Activated naive CD8-positive, alpha-beta T cell treated with anti-CD3 and anti-CD28 coated beads, Interleukin-2, amount 10 ng/mL, durations not matched to agents 7 days and 5 days (primary cell): Measurements from ENCODE around the gene TRIL. TPM values are rescaled to one million over a fixed set of nuclear protein-coding genes. Genes with fewer than 3 reads are reported as not detected.

Experiments
- ATAC-seq: fragments of 150-1000 bp; cut with Tn5 transposase; one replicate; pipeline ENCODE4 v1.10.0; 2021; ENCODE audit warnings: low read depth, moderate library complexity
- POLR2A ChIA-PET: fragments of 350-600 bp; sonication (Branson Sonifier 250); formaldehyde crosslinking; loops from one replicate; lab custom pipeline; 2021; ENCODE audit warnings: antibody characterized with exemption; lab: Charles Lee
- DNase-seq: peaks from one replicate; pipeline ENCODE4 v3.0.0; 2021
- H3K27ac Mint-ChIP-seq: one replicate; pipeline ENCODE4 v1.8.0; 2022; ENCODE audit warnings: mild to moderate bottlenecking, mixed read lengths
- H3K27me3 Mint-ChIP-seq: one replicate; pipeline ENCODE4 v1.8.0; 2022; ENCODE audit warnings: mild to moderate bottlenecking, moderate library complexity, mixed read lengths
- H3K36me3 Mint-ChIP-seq: one replicate; pipeline ENCODE4 v1.8.0; 2021; ENCODE audit warnings: mild to moderate bottlenecking, mixed read lengths
- H3K4me1 Mint-ChIP-seq: one replicate; pipeline ENCODE4 v1.8.0; 2021; ENCODE audit warnings: mixed read lengths
- H3K4me3 Mint-ChIP-seq: one replicate; pipeline ENCODE4 v1.8.0; 2022; ENCODE audit warnings: mild to moderate bottlenecking, moderate library complexity, mixed read lengths
- H3K9me3 Mint-ChIP-seq: one replicate; pipeline ENCODE4 v1.8.0; 2021; ENCODE audit warnings: mixed read lengths
- total RNA-seq, 2 experiments: library from RNA; stranded (reverse); gene quantifications; one replicate each; pipeline ENCODE4 v1.2.3, GENCODE V29; 2021

Gene TRIL
- total RNA-seq, 2 experiments from 2014 or later = not detected

DNA sequence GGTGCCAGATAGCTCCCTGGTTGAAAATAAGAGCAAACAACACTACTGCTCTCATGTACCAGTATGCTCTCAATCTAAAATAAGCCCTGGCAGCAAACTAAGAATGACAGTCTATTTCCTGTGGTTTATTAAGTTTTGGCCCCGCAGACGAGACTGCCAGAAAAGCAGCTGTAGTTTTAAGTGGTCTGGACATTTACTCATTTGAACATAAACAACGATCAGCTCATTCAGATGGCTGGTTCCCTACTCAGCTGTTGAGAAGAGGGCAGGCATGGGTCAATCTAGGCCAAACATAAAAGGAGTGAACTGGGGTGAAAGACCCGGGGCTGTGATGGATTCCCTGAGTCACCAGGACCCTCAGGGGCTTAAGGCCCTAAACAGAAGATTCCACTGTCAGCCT lies 4.5 kb downstream of the TRIL start:
- DNase-seq (no peak), ATAC-seq (no peak)
- Mint-ChIP-seq H3K27me3 (peaks cover 47% of the 10 kb centered on the region), H3K36me3 (peaks cover 2% of the 10 kb centered on the region), H3K4me3 (no peak overlapping the region), H3K9me3 (no peaks in the 10 kb centered on the region), H3K4me1 (peaks cover 6% of the 10 kb centered on the region), H3K27ac (no peak overlapping the region)
- POLR2A ChIA-PET = no interaction called here

DNA sequence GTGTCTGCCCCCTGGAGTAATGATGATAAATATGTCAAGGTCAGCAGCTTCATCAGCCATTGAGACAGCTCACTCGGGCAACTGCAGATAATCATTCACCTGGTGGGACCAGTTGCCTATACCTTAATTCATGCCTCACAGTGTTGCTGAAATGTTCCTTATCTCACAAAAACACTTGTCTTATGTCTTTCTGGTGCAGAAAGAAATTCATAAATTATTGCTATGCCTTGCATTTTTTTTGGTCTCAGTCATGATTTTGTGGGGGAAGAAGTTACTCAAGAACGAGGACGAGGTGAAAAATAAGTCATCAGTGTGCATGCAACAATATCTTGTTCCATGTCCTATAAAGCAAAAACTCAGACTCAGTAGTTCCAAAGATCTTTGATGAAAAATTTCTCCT lies 16.0 kb downstream of the TRIL start:
- no peak overlapping the region for H3K4me3 Mint-ChIP-seq
- peaks cover 22% of the 10 kb centered on the region for H3K27me3 Mint-ChIP-seq
- H3K4me1 Mint-ChIP-seq = no peaks in the 10 kb centered on the region
- POLR2A ChIA-PET = no interaction called here
- H3K9me3 Mint-ChIP-seq = no peaks in the 10 kb centered on the region
- no peak overlapping the region for H3K27ac Mint-ChIP-seq
- ATAC-seq = no peak
- DNase-seq = no peak
- H3K36me3 Mint-ChIP-seq = no peaks in the 10 kb centered on the region

DNA sequence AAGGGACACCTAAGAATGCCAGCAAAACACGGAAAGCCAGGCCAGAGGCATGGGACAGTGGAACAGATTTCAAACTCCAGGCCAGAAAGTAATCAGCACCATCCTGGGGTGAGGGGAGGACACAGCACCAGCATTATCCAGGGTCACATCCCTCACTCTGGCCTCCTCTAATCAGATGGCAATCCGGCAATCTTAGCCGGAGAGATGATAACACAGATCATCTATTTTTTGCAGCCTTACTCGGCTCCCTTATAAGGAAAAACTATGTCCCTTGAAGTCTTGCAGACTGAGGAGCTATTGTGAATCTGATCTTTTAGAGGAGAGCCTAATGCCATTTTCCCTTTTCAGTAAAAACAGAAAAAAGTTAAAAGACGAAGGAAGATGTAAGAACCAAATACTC lies 16.5 kb downstream of the TRIL start:
- H3K4me1 Mint-ChIP-seq = no peaks in the 10 kb centered on the region
- POLR2A ChIA-PET = no interaction called here
- H3K27me3 Mint-ChIP-seq = peaks cover 19% of the 10 kb centered on the region
- no peaks in the 10 kb centered on the region for H3K9me3 Mint-ChIP-seq
- no peak overlapping the region for H3K4me3 Mint-ChIP-seq
- ATAC-seq = no peak
- H3K36me3 Mint-ChIP-seq = no peaks in the 10 kb centered on the region
- no peak overlapping the region for H3K27ac Mint-ChIP-seq
- DNase-seq = no peak

GRCh38 chr7:28940741-28941384 lies 17.3 kb downstream of the TRIL start:
- ATAC-seq = no peak
- peaks cover 15% of the 10 kb centered on the region for H3K27me3 Mint-ChIP-seq
- DNase-seq = no peak
- POLR2A ChIA-PET = no interaction called here
- H3K9me3 Mint-ChIP-seq = no peaks in the 10 kb centered on the region
- H3K4me1 Mint-ChIP-seq = no peaks in the 10 kb centered on the region
- no peaks in the 10 kb centered on the region for H3K36me3 Mint-ChIP-seq
- no peak overlapping the region for H3K4me3 Mint-ChIP-seq
- H3K27ac Mint-ChIP-seq = no peak overlapping the region

GRCh38 chr7:28939844-28940544 lies 18.1 kb downstream of the TRIL start:
- DNase-seq = no peak
- Mint-ChIP-seq H3K4me3 (no peak overlapping the region), H3K9me3 (no peaks in the 10 kb centered on the region), H3K36me3 (no peaks in the 10 kb centered on the region), H3K27me3 (peaks cover 17% of the 10 kb centered on the region), H3K27ac (no peak overlapping the region), H3K4me1 (no peaks in the 10 kb centered on the region)
- ATAC-seq = no peak
- POLR2A ChIA-PET = no interaction called here

DNA sequence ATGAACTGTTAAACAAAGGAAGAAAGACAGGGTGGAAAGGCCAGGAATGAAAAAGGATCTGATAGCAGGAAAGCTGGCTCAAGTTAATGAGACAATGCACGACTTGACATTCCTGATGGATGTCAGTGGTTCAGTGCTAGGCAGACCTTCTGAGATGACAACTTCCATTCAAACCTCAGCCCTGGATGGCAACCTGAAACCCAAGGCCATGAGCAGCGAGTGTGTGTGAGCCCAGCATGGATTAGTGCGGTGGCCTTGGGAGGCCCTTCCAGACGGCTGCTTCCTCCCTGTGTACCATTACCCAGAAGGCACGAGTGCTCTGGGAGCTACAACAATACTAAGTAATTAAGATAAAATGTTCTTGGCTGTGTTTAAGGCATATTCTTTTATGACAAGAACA lies 18.8 kb downstream of the TRIL start:
- DNase-seq (no peak), ATAC-seq (no peak)
- H3K36me3 Mint-ChIP-seq = no peaks in the 10 kb centered on the region
- H3K4me1 Mint-ChIP-seq = no peaks in the 10 kb centered on the region
- no peaks in the 10 kb centered on the region for H3K9me3 Mint-ChIP-seq
- H3K4me3 Mint-ChIP-seq = no peak overlapping the region
- peaks cover 15% of the 10 kb centered on the region for H3K27me3 Mint-ChIP-seq
- POLR2A ChIA-PET = no interaction called here
- no peak overlapping the region for H3K27ac Mint-ChIP-seq

GRCh38 chr7:28937619-28938018 lies 20.5 kb downstream of the TRIL start:
- POLR2A ChIA-PET = no interaction called here
- H3K4me3 Mint-ChIP-seq = no peak overlapping the region
- ATAC-seq = no peak

GRCh38 chr7:28937103-28937502 lies 21.0 kb downstream of the TRIL start:
- no peaks in the 10 kb centered on the region for H3K9me3 Mint-ChIP-seq
- H3K4me3 Mint-ChIP-seq = no peak overlapping the region
- no peaks in the 10 kb centered on the region for H3K4me1 Mint-ChIP-seq
- no peaks in the 10 kb centered on the region for H3K36me3 Mint-ChIP-seq
- DNase-seq (no peak), ATAC-seq (no peak)
- POLR2A ChIA-PET = no interaction called here
- H3K27me3 Mint-ChIP-seq = peaks cover 21% of the 10 kb centered on the region
- no peak overlapping the region for H3K27ac Mint-ChIP-seq

More at GRCh38 chr7:28937619-28938018, 20.5 kb downstream of the TRIL start:
- no peaks in the 10 kb centered on the region for H3K4me1 Mint-ChIP-seq
- no peaks in the 10 kb centered on the region for H3K36me3 Mint-ChIP-seq
- no peaks in the 10 kb centered on the region for H3K9me3 Mint-ChIP-seq
- H3K27ac Mint-ChIP-seq = no peak overlapping the region
- H3K27me3 Mint-ChIP-seq = peaks cover 22% of the 10 kb centered on the region
- no peak for DNase-seq

GRCh38 chr7:28933846-28934320 lies 24.2 kb downstream of the TRIL start:
- POLR2A ChIA-PET = no interaction called here
- no peak for DNase-seq
- H3K4me1 Mint-ChIP-seq = no peaks in the 10 kb centered on the region
- H3K9me3 Mint-ChIP-seq = no peaks in the 10 kb centered on the region
- no peaks in the 10 kb centered on the region for H3K36me3 Mint-ChIP-seq
- H3K4me3 Mint-ChIP-seq = no peak overlapping the region
- ATAC-seq = no peak
- no peak overlapping the region for H3K27ac Mint-ChIP-seq
- H3K27me3 Mint-ChIP-seq = peaks cover 21% of the 10 kb centered on the region

GRCh38 chr7:28931565-28931964 lies 26.6 kb downstream of the TRIL start:
- Mint-ChIP-seq H3K27me3 (peaks cover 27% of the 10 kb centered on the region), H3K27ac (no peak overlapping the region), H3K4me3 (no peak overlapping the region), H3K36me3 (no peaks in the 10 kb centered on the region), H3K4me1 (peaks cover 6% of the 10 kb centered on the region), H3K9me3 (no peaks in the 10 kb centered on the region)
- POLR2A ChIA-PET = no interaction called here
- DNase-seq (no peak), ATAC-seq (no peak)

DNA sequence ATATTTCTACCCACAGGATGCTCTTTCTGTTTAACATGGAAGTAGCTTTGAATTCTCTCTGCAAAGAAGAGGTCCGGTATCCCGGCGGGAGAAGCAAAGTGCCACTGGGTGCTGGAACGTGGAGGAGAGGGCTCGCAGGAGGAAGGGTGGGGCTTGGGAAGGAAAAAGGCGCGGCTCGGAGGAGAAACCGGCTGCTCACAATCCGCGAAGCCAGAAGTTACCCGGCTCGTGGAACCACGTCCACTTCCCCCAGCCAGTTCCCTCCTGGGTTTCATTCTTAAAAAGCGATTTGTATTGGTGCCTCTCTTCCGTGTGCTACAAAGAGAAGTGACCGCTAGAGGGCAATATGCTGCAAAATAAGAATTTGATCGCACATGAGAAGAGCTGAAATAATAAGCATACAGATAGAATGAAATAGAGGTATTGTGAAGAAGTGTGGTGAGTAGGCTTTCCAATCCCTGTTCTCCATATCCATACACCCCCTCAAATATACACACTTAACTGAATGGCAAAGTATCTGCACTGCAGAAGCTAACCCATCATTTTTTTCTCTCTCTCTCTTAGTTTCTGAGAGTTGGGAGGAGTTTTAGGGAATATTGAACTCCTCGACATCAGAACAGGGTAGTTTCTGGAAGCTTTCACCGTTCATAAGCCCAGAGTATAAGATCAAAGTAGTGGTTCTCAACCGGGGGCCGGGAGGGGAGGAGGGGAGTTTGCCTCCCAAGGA lies 31.1 kb downstream of the TRIL start:
- no peaks in the 10 kb centered on the region for H3K36me3 Mint-ChIP-seq
- ATAC-seq (peak; percentile 94), DNase-seq (peak; percentile 53)
- POLR2A ChIA-PET = interaction anchor here (1.4 kb wide), 1 partner anchor 180 kb away, joined by 3 read pairs; no protein-coding TSS in a partner anchor
- no peaks in the 10 kb centered on the region for H3K9me3 Mint-ChIP-seq
- H3K27me3 Mint-ChIP-seq = peaks cover 15% of the 10 kb centered on the region
- peak overlapping the region; percentile 24 for H3K27ac Mint-ChIP-seq
- peaks cover 12% of the 10 kb centered on the region for H3K4me1 Mint-ChIP-seq
- H3K4me3 Mint-ChIP-seq = peak overlapping the region; percentile 82

DNA sequence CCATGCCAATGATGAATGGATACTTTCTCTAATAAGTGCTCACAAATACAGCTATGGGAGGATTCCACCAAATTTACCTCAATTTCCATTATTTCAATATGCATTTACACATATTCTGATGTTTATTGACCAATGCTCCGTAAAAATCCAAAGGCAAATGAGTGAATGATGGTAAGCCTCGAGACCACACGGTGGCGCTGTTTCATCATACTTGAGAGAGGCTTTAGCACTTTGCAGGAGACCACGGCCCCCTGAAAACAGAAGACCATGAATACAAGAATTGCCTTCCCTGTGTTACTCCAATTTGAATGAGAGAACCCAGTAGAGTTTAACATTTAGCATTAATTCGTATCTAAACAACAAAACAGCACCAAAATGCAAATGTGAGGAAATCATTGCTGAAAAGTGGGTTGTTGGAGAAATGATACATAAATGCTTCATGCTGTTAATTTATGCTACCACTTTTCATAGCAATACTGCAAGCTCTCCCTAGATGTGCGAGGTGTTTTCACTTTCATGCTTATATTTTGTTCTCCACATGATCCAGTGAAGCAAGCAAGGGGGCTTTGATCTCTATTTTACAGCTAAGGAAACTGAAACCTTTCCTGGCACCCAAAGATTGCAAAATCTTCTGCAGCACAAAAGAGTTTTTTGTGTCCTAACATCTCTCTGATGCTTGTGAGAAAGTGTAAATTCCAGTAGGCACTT lies 35.4 kb downstream of the TRIL start:
- Mint-ChIP-seq H3K27ac (no peak overlapping the region), H3K36me3 (no peaks in the 10 kb centered on the region), H3K9me3 (no peaks in the 10 kb centered on the region), H3K4me1 (peaks cover 12% of the 10 kb centered on the region), H3K27me3 (peaks cover 18% of the 10 kb centered on the region), H3K4me3 (no peak overlapping the region)
- DNase-seq (peak; percentile 61), ATAC-seq (no peak)
- POLR2A ChIA-PET = no interaction called here

- Mint-ChIP-seq H3K36me3 (no peaks in the 10 kb centered on the region), H3K27me3 (peaks cover 16% of the 10 kb centered on the region), H3K9me3 (no peaks in the 10 kb centered on the region), H3K4me3 (no peak overlapping the region), H3K4me1 (peaks cover 8% of the 10 kb centered on the region), H3K27ac (no peak overlapping the region)
- POLR2A ChIA-PET = interaction anchor here (1.0 kb wide), 1 partner anchor 487 kb away, joined by 3 read pairs; no protein-coding TSS in a partner anchor
- DNase-seq (no peak), ATAC-seq (peak; percentile 77)
Observed at GRCh38 chr7:28921822-28922221, 36.3 kb downstream of the TRIL start.
